Fibroblast of lung (primary cell): Measurements from ENCODE around the gene PACSIN2.

ENCODE experiments used
- EZH2 ChIP-seq: IDR thresholded peaks from 2 replicates; pipeline ENCODE4 v1.5.1; 2012; ENCODE audit warnings: low read length, control low read depth, mild to moderate bottlenecking; ENCODE audit errors: missing control alignments
- TF ChIP-seq, protein P1 (sequence below), 2 donors: IDR thresholded peaks in 1 of 2; conservative IDR thresholded peaks in 1 of 2; 1 replicate in 1 of 2; 2 replicates in 1 of 2; pipeline ENCODE4 v1.5.1; 2011 to 2012; ENCODE audit warnings: low read length in 2 of 2, control low read depth in 1 of 2, inconsistent platforms in 1 of 2, low read depth in 1 of 2, mild to moderate bottlenecking in 1 of 2

DNA sequence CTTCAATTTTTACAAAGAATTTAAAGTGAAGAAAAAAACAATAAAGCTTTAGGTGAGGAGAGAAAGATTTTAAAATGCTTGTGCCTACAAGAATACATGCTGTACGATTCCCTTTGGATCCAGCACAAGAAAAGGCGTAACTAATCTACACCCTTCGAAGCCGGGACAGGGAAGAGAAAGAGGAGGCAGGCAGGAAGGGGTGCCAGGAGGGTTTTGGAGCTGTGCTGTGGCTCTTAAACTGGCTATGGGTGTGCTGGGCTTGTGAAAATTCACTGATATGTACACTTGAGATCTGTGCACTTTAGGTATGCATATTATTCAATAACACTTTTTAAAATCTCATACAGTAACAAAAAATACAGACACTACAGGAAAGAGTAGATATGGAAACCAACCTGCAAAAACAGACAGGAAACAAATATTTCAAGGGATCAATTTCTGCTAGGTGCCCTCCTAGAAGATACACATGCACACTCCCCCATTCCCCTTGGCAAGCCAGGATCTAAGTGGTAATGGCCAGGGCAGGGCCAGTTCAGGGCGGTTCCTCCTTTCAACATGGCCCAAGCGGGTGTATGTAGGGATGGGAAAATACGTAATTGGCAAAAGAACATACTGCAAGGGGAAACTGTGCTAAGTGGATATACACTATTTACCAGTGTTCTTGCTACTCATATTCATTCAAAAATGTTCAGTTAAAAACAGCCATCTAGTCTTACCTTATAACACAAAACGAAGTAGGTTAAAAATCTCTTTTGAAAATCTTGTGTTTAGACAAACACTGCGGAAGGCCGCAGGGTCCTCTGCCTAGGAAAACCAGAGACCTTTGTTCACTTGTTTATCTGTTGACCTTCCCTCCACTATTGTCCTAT, 54.2 kb downstream of the PACSIN2 start:
- TF ChIP-seq, protein P1, sequence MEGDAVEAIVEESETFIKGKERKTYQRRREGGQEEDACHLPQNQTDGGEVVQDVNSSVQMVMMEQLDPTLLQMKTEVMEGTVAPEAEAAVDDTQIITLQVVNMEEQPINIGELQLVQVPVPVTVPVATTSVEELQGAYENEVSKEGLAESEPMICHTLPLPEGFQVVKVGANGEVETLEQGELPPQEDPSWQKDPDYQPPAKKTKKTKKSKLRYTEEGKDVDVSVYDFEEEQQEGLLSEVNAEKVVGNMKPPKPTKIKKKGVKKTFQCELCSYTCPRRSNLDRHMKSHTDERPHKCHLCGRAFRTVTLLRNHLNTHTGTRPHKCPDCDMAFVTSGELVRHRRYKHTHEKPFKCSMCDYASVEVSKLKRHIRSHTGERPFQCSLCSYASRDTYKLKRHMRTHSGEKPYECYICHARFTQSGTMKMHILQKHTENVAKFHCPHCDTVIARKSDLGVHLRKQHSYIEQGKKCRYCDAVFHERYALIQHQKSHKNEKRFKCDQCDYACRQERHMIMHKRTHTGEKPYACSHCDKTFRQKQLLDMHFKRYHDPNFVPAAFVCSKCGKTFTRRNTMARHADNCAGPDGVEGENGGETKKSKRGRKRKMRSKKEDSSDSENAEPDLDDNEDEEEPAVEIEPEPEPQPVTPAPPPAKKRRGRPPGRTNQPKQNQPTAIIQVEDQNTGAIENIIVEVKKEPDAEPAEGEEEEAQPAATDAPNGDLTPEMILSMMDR (conservative IDR thresholded peaks at IDR 0.05 in 1 of 2, IDR thresholded peaks at IDR 0.05 in 1 of 2; ENCODE audit: low read depth in 1 of 2, low read length in 2 of 2) = no peak
- no peak for TF ChIP-seq EZH2
